AG04450 (cell line): ENCODE measurements around the gene AADAT. TPM values are rescaled to one million over a fixed set of nuclear protein-coding genes. Genes with fewer than 3 reads are reported as not detected.

Source experiments
- CTCF ChIA-PET: fragments of 300-600, 350-600 bp; formaldehyde crosslinking; extraction: SDS; loops from one replicate; lab custom pipeline; 2022; ENCODE audit warnings: antibody characterized with exemption, inconsistent platforms; lab: Charles Lee
- POLR2A ChIA-PET: fragments of 350-600 bp; formaldehyde crosslinking; extraction: SDS; loops from one replicate; lab custom pipeline; 2021; ENCODE audit warnings: antibody characterized with exemption, inconsistent platforms; lab: Yijun Ruan, JAX
- DNase-seq: peaks from one replicate; pipeline ENCODE4 v3.0.0-alpha.2; 2011; ENCODE audit warnings: low read depth, low spot score
- H3K27ac ChIP-seq: one replicate; pipeline ENCODE4 v1.5.1; 2012; ENCODE audit warnings: low read depth, low read length, control low read depth
- H3K27me3 ChIP-seq: one replicate; pipeline ENCODE4 v1.6.0; 2012; ENCODE audit warnings: low read length; ENCODE audit not compliant: control insufficient read depth, insufficient read depth
- H3K4me3 ChIP-seq: 2 replicates; pipeline ENCODE4 v1.5.1; 2011; ENCODE audit warnings: mild to moderate bottlenecking, low read depth, low read length, control low read depth
- H3K9me3 ChIP-seq: 2 replicates; pipeline ENCODE4 v1.5.1; 2012; ENCODE audit warnings: low read length; ENCODE audit not compliant: control insufficient read depth, insufficient read depth
- polyA minus RNA-seq: library from RNA; depleted of rRNA, polyadenylated mRNA; stranded (reverse); fragments of >200 nt; gene quantifications from 2 replicates; pipeline ENCODE4 v1.2.3, GENCODE V29; 2011; rRNA and poly(A)+ RNA removed
- polyA plus RNA-seq: library from polyadenylated mRNA; depleted of rRNA; stranded (reverse); fragments of >200 nt; gene quantifications from 2 replicates; pipeline ENCODE4 v1.2.3, GENCODE V29; 2011; rRNA removed
- TF ChIP-seq, protein P1 (sequence below): IDR thresholded peaks from 2 replicates; pipeline ENCODE4 v1.5.1; 2011; ENCODE audit warnings: low read depth, low read length, control low read depth, inconsistent platforms

The AADAT gene
- polyA plus RNA-seq: 13.8 and 17.8 TPM in 2 replicates
- polyA minus RNA-seq: 2.7 and 7.4 TPM in 2 replicates

DNA sequence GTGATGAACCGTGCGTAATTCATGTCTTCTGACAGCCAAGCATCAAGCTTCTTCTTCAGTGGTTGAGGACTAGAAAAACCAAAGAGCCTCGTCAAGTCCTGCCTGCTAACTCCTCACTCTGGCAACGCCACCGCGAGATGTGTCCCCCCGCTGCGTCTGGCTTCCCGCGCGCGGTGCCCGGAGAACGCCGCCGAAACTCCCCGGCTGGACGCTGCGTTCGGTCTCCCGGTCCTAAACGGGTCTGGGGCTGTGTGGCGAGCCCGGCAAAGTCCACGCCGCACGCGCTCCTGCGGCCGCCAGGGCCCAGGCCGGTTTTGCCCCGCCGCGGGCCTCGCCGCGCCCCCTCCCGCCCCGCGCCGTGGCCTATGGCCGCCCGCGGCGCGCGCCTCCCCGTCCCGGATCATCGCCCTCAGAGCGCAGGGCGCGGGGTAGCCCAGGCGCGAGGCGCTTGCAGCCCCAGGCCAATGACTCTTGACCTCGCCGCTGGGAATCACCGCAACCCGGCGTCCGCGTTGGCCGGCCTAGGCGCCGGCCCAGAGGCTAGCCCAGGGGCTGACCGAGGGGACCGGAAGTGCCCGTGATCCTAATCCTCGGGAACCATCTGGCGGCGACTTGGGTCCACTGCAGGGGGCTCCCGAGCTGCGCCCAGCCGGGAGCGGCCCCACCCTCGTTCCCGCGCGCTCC lies at the start of gene AADAT:
Gene AADAT (minus strand): TSS at position 289 of the 684 bp plus-strand sequence. CDS start 266 bp downstream, at position 23.
- TF ChIP-seq, protein P1, sequence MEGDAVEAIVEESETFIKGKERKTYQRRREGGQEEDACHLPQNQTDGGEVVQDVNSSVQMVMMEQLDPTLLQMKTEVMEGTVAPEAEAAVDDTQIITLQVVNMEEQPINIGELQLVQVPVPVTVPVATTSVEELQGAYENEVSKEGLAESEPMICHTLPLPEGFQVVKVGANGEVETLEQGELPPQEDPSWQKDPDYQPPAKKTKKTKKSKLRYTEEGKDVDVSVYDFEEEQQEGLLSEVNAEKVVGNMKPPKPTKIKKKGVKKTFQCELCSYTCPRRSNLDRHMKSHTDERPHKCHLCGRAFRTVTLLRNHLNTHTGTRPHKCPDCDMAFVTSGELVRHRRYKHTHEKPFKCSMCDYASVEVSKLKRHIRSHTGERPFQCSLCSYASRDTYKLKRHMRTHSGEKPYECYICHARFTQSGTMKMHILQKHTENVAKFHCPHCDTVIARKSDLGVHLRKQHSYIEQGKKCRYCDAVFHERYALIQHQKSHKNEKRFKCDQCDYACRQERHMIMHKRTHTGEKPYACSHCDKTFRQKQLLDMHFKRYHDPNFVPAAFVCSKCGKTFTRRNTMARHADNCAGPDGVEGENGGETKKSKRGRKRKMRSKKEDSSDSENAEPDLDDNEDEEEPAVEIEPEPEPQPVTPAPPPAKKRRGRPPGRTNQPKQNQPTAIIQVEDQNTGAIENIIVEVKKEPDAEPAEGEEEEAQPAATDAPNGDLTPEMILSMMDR: peak; percentile 70
- Histone ChIP-seq H3K9me3 (no peaks in the 10 kb centered on the region; the same call in 1 of the 2 replicates), H3K27ac (peak within 1 kb of the TSS; percentile 54), H3K4me3 (peak within 1 kb of the TSS; percentile 66), H3K27me3 (no peaks in the 10 kb centered on the region)
- POLR2A ChIA-PET: interaction anchor here (0.6 kb wide), 1 partner anchor 266 kb away, joined by 3 read pairs; no protein-coding TSS in a partner anchor
- CTCF ChIA-PET: interaction anchor here (0.6 to 2.9 kb wide), 5 partner anchors 27 to 298 kb away, joined by 3 to 19 read pairs (median 4); no protein-coding TSS in a partner anchor
- peak; percentile 41 for DNase-seq

GRCh38 chr4:170138580-170139194 lies 48.9 kb upstream of the AADAT start:
- Histone ChIP-seq H3K27ac (no peak overlapping the region), H3K9me3 (no peaks in the 10 kb centered on the region), H3K4me3 (no peak overlapping the region), H3K27me3 (no peaks in the 10 kb centered on the region)
- DNase-seq: peak; percentile 47
- ChIA-PET POLR2A (no interaction called here), CTCF (interaction anchor here (0.9 kb wide), 1 partner anchor 37 kb away, joined by 3 read pairs; no protein-coding TSS in a partner anchor)
- TF ChIP-seq, protein P1: peak; percentile 86

GRCh38 chr4:170137927-170138326 lies 48.2 kb upstream of the AADAT start:
- ChIA-PET POLR2A (no interaction called here), CTCF (interaction anchor here (0.5 to 1.1 kb wide), 5 partner anchors 9 to 631 kb away, joined by 3 to 6 read pairs (median 3); no protein-coding TSS in a partner anchor)
- TF ChIP-seq, protein P1: no peak
- Histone ChIP-seq H3K27ac (no peak overlapping the region), H3K27me3 (no peaks in the 10 kb centered on the region), H3K4me3 (no peak overlapping the region), H3K9me3 (peaks cover 5% of the 10 kb centered on the region)
- DNase-seq: no peak

DNA sequence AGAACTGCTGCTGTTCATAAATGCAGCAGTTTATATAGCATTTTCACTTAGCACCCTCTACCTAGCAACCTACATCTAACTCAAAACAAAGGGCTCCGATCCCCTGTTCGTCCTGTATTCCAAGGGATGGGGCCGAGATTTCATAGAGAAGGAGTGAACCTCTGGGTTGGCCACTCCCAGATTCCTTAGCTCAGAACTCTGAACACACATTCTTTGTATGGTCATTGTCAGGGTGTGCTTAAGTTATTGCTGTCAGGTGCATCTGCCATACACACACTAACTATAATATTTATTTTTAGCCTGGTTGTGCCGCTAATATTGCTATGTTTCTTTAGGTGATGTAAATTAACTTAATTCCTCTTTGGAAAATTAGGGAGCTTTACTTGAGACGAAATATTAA lies 47.7 kb upstream of the AADAT start:
- CTCF ChIA-PET: interaction anchor here (0.6 to 1.1 kb wide), 4 partner anchors 9 to 107 kb away, joined by 3 to 5 read pairs (median 3); no protein-coding TSS in a partner anchor
- TF ChIP-seq, protein P1: no peak
- Histone ChIP-seq H3K9me3 (peaks cover 5% of the 10 kb centered on the region), H3K4me3 (no peak overlapping the region), H3K27ac (no peak overlapping the region), H3K27me3 (no peaks in the 10 kb centered on the region)
- POLR2A ChIA-PET: no interaction called here
- no peak for DNase-seq

GRCh38 chr4:170134821-170135220 lies 45.1 kb upstream of the AADAT start:
- TF ChIP-seq, protein P1: no peak
- Histone ChIP-seq H3K27me3 (no peaks in the 10 kb centered on the region), H3K4me3 (no peak overlapping the region), H3K27ac (no peak overlapping the region), H3K9me3 (peaks cover 5% of the 10 kb centered on the region)
- ChIA-PET POLR2A (no interaction called here), CTCF (no interaction called here)
- DNase-seq: no peak
